ENCODE results near the gene ABLIM3.

ABLIM3 gene

DNA sequence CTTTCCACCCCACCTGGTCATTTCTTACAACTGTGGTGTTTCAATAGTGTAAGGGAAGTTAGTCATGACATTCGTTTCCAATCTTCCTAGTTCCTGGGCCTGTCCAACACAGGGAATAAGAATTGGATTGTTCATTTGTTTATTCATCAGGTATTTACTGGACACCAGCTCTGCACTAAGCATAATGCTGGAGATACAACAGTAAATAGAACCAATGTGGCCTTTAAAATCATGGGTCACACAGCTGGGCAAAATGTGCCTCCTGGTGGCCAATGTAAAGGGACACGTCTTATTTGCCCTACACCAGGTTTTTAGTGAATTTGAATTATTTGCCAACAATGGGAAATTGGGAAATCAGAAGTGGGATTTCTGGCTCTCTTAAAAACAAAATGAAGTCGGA, 10.4 kb downstream of the ABLIM3 start:
- TF ChIP-seq, protein P1, sequence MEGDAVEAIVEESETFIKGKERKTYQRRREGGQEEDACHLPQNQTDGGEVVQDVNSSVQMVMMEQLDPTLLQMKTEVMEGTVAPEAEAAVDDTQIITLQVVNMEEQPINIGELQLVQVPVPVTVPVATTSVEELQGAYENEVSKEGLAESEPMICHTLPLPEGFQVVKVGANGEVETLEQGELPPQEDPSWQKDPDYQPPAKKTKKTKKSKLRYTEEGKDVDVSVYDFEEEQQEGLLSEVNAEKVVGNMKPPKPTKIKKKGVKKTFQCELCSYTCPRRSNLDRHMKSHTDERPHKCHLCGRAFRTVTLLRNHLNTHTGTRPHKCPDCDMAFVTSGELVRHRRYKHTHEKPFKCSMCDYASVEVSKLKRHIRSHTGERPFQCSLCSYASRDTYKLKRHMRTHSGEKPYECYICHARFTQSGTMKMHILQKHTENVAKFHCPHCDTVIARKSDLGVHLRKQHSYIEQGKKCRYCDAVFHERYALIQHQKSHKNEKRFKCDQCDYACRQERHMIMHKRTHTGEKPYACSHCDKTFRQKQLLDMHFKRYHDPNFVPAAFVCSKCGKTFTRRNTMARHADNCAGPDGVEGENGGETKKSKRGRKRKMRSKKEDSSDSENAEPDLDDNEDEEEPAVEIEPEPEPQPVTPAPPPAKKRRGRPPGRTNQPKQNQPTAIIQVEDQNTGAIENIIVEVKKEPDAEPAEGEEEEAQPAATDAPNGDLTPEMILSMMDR (conservative IDR thresholded peaks at IDR 0.05; ENCODE audit: low read depth, low read length): peak; percentile 38
- no peak for DNase-seq (ENCODE audit: low read depth)
- H3K4me3 ChIP-seq (ENCODE audit: low read length): no peak overlapping the region

DNA sequence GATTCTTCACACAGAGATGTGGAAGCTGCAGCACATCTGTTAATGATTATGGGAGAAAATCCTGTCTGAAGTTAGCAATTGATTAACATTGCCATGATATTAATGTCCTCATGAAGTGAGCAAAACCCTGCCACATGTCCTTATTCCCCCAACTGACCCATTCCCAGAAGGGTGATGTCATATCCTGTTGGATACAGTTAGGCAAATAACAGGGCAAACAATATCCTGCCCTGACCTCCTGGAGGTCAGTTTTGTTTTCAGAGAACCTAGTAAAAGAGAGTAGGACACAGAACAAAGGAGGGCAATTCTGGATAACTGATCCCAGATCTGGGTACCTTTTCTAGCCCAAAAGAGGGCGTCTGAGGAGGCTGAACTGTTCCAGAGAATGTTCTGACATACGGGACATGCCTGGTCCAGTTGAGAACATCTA, 11.0 kb downstream of the ABLIM3 start:
- no peak overlapping the region for H3K4me3 ChIP-seq (ENCODE audit: low read length)
- DNase-seq (ENCODE audit: low read depth): no peak

DNA sequence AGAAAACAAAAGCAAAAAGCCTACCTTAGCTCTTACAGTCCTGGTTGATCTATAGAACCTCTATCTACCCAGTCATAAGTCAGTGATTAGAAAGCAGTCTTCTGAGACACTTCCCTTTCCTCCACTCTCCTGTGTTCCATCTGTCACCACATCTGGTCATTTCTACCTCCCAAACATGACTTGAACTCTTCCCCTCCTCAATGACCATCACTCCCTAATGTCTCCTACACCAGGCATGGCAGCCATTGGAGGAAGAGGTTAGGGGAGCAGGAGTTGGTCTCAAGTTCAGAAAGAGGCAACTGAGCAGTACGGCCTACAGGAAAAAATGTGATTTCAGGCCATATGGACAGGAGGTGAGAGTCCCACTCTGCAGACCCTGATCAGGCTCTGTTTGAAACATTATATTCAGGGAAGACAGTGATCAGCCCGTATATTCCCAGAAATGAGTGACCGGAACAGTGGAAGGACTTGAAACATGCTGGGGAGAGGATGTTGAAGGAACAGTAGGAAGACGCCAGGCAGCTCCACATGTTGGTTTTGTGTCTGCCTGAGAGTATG, 12.0 kb downstream of the ABLIM3 start:
- DNase-seq (ENCODE audit: low read depth): no peak
- TF ChIP-seq, protein P1 (conservative IDR thresholded peaks at IDR 0.05; ENCODE audit: low read depth, low read length): no peak
- H3K4me3 ChIP-seq (ENCODE audit: low read length): no peak overlapping the region

More for the DNA sequence above, 11.0 kb downstream of the ABLIM3 start:
- TF ChIP-seq, protein P1 (conservative IDR thresholded peaks at IDR 0.05; ENCODE audit: low read depth, low read length): no peak

DNA sequence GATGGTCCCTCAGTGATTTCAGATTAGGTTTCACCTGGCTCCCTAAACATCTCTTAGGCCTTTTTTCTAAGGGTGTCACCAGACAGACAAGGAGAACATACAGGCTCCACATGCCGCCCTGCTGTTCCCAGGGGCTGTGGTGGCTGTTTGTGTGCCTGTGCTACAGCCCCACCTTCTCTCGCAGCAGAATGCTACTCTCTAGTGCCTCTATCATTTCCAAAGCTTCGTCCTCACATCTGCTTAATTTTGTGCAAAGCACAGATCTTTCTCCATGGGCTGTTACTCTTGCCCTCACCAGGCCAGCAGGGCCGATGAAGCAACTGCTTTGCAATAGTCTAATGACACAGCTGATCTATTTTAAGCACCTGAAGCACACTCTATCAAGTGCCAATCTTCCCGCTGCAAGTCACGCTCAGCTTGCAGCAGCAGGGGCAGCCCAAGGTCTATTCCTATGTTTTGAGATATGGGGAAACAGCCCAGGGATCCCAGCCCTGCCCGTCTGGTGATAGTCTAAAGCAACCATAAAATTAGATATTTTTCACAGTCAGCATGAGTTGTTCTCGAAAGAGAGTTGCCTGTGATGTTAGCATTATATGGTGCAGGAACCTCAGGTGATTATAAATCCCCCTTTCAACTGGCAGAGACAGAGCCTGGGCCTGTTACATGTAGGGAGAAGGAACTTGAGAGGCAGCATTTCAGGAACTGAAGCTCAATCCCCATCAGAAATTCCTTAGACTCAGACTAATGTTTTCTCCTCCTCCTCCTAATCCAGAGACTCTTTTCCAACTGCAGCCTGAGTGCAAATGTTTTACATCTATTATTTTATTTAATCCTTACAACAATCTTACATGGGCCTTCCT, 12.7 kb downstream of the ABLIM3 start:
- no peak for DNase-seq (ENCODE audit: low read depth)
- TF ChIP-seq, protein P1 (conservative IDR thresholded peaks at IDR 0.05; ENCODE audit: low read depth, low read length): no peak

DNA sequence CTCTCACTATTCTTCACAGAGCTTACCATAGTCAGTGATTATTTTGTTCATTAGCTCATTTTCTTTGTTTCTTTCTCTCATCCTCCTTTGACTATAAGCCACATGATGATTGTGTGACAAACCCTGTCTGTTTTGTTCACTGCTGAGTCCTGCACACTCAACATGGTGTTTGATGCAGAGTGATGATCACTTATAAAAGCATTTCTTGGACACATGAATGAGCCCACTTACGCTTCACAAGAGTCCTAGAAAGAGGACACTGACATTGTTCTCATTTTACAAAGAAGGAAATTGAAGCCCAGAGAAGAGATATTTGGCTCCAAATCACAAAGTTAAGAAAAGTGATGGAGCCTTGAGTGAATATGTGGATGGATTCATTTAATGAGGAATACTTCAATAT, 13.4 kb downstream of the ABLIM3 start:
- no peak overlapping the region for H3K4me3 ChIP-seq (ENCODE audit: low read length)

More for the DNA sequence above, 12.7 kb downstream of the ABLIM3 start:
- H3K4me3 ChIP-seq (ENCODE audit: low read length): no peak overlapping the region

DNA sequence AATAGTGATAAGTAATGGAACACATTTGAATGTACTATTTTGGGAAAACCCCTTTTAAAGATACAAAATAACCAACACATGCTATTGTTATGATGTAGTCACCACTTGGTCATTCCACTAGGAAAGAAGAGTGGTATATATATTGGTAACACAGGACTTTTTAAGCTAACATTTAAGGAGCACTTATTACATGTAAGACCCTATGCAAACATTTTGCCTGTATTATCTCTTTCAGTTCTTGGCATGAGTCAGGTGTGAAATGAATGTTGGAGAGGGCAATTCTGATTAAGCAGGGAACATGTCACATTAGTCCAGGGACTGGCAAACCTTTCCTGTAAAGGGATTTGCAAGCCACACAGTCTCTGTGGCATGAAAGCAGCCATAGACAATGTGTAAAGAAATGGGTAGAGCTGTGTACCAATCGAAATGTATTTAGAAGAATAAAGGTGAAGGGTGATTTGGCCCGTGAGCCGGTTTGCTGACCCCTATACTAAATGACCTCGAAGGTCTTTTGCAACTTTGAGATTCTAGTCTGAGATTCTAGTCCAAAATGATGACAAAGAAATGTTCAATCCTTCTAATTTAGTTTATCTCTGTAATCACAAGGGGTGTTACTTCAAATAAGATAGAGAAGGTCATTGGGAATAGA, 15.3 kb downstream of the ABLIM3 start:
- TF ChIP-seq, protein P1 (conservative IDR thresholded peaks at IDR 0.05; ENCODE audit: low read depth, low read length): no peak
- no peak overlapping the region for H3K4me3 ChIP-seq (ENCODE audit: low read length)
- DNase-seq (ENCODE audit: low read depth): no peak

More for the DNA sequence above, 13.4 kb downstream of the ABLIM3 start:
- TF ChIP-seq, protein P1 (conservative IDR thresholded peaks at IDR 0.05; ENCODE audit: low read depth, low read length): no peak
- no peak for DNase-seq (ENCODE audit: low read depth)

All from retinal pigment epithelial cell (primary cell).